PFSK-1 (cell line): ENCODE data around the gene MOSMO.

Source experiments
- FOXP2 ChIP-seq: optimal IDR thresholded peaks from 2 replicates; pipeline ENCODE3; 2011; ENCODE audit warnings: borderline replicate concordance, control low read depth, inconsistent platforms; ENCODE audit not compliant: insufficient read depth; ENCODE audit errors: extremely low read length, extremely low read depth
- POLR2AphosphoS5 ChIP-seq: IDR thresholded peaks from 2 replicates; pipeline ENCODE4 v1.6.1; 2012; ENCODE audit warnings: low read depth, mild to moderate bottlenecking, control low read depth, low read length, moderate library complexity
- SIN3A ChIP-seq: IDR thresholded peaks from 2 replicates; pipeline ENCODE4 v1.6.1; 2012; ENCODE audit warnings: mild to moderate bottlenecking, low read length, moderate library complexity, borderline replicate concordance; ENCODE audit not compliant: insufficient read depth
- TAF1 ChIP-seq: IDR thresholded peaks from 2 replicates; pipeline ENCODE4 v1.6.1; 2012; ENCODE audit warnings: low read length, control low read depth, borderline replicate concordance; ENCODE audit not compliant: insufficient read depth
- TF ChIP-seq, protein P1 (sequence below), 2 experiments: IDR thresholded peaks; 2 replicates each; pipeline versions ENCODE4 v1.6.1 to v1.8.0; 2011 to 2012; ENCODE audit warnings: low read depth in 2 of 2, low read length in 2 of 2, control low read depth in 1 of 2, inconsistent platforms in 1 of 2, mild to moderate bottlenecking in 1 of 2, moderate library complexity in 1 of 2; ENCODE audit not compliant: insufficient read depth in 1 of 2

MOSMO gene

DNA sequence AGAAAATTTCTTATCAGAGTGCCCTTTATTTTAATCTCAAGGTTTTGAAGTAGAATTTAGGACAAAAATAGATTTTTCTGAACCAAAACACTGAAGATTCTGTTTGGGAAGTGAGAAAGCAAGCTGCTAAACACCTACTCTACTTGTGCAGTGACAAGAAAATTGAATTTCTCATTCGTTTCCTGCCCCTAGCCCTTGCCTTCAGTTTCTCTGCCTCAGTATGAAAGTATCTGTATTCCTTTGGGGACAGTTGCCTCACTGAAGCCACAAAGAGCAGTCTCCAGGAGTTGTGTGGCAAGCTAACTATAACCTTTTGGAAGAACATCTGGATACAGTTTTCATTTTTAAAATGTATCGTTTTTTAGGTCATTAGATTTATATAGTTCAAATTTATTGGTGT is 19.7 kb downstream of the MOSMO start:
- TF ChIP-seq TAF1 (no peak), SIN3A (no peak), POLR2AphosphoS5 (no peak), FOXP2 (no peak)
- TF ChIP-seq, protein P1, sequence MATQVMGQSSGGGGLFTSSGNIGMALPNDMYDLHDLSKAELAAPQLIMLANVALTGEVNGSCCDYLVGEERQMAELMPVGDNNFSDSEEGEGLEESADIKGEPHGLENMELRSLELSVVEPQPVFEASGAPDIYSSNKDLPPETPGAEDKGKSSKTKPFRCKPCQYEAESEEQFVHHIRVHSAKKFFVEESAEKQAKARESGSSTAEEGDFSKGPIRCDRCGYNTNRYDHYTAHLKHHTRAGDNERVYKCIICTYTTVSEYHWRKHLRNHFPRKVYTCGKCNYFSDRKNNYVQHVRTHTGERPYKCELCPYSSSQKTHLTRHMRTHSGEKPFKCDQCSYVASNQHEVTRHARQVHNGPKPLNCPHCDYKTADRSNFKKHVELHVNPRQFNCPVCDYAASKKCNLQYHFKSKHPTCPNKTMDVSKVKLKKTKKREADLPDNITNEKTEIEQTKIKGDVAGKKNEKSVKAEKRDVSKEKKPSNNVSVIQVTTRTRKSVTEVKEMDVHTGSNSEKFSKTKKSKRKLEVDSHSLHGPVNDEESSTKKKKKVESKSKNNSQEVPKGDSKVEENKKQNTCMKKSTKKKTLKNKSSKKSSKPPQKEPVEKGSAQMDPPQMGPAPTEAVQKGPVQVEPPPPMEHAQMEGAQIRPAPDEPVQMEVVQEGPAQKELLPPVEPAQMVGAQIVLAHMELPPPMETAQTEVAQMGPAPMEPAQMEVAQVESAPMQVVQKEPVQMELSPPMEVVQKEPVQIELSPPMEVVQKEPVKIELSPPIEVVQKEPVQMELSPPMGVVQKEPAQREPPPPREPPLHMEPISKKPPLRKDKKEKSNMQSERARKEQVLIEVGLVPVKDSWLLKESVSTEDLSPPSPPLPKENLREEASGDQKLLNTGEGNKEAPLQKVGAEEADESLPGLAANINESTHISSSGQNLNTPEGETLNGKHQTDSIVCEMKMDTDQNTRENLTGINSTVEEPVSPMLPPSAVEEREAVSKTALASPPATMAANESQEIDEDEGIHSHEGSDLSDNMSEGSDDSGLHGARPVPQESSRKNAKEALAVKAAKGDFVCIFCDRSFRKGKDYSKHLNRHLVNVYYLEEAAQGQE (IDR thresholded peaks at IDR 0.05; ENCODE audit: insufficient read depth in 1 of 2, low read depth in 2 of 2, low read length in 2 of 2): no peak

DNA sequence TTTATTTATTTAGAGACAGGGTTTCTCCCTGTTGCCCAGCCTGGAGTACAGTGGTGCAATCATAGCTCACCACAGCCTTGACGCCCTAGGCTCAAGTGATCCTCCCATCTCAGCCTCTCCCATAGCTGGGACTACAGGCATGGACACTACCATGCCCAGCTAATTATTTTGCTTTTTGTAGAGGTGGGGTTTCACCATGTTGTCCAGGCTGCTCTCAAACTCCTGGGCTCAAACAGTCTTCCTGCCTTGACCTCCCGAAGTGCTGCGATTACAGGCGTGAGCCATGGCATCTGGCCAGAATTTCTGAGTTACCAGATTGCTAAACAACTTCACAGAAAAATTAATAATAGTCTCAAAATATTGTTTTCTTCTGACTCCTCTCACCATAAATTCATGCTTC is 21.7 kb downstream of the MOSMO start:
- TF ChIP-seq POLR2AphosphoS5 (no peak), SIN3A (no peak), FOXP2 (no peak), TAF1 (no peak)
- TF ChIP-seq, protein P1 (IDR thresholded peaks at IDR 0.05; ENCODE audit: insufficient read depth in 1 of 2, low read depth in 2 of 2, low read length in 2 of 2): no peak

DNA sequence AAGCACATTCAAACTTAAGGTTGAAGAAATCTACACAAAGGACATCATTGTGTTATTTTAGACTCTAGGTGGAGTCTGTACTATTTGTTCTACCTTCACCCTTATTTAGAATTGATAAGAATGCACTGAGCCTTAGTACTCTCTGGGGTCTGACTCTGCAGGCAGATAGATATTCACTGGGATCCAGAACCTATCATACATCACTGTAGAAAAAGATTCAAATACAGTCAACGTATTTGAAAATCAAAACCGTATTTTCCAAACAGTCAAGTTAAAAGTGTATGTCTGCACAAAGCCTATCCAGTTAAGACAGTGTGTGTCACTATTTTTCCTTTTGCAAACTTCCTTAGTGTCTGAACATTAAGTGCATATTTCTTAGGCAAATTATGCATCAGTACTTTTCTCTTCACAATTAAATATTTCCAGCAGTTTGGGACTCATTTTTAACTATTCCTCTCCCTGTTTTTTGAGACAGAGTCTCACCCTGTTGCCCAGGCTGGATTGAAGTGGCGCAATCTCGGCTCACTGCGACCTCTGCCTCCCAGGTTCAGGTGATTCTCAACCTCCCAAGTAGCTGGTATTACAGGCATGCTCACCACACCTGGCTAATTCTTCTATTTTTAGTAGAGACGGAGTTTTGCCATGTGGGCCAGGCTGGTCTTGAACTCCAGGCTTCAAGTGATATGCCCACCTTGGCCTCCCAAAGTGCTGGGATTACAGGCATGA is 22.3 kb downstream of the MOSMO start:
- TF ChIP-seq, protein P1 (IDR thresholded peaks at IDR 0.05; ENCODE audit: insufficient read depth in 1 of 2, low read depth in 2 of 2, low read length in 2 of 2): no peak
- TF ChIP-seq SIN3A (no peak), POLR2AphosphoS5 (no peak), FOXP2 (no peak), TAF1 (no peak)

DNA sequence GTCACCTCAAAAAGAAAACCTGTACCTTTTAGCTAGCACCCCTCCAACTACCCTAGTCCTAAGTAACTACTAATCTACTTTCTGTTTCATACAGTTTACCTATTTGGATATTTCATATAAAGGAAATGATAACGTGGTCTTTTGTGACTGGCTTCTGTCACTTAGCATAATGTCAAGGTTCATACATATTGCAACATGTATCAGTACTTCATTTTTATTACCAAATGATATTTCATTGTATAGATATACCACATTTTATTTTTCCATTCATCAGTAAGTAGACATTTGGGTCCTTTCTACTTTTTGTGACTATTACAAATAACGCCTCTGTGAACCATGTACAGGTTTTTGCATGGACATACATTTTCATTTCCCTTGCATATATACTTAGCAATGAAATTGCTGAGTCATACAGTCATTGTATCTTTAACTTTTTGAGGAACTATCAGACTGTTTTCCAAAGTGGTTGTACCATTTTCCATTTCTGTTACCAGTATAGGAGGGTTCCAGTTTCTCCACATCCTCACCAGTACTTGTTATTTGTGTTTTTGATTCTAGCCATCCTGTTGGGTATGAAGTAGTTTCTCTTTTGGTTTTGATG is 23.7 kb downstream of the MOSMO start:
- TF ChIP-seq TAF1: no peak
- no peak for TF ChIP-seq FOXP2
- TF ChIP-seq, protein P1 (IDR thresholded peaks at IDR 0.05; ENCODE audit: insufficient read depth in 1 of 2, low read depth in 2 of 2, low read length in 2 of 2): no peak
- no peak for TF ChIP-seq POLR2AphosphoS5
- no peak for TF ChIP-seq SIN3A
